HEK293 (cell line): ENCODE measurements around the gene ING5.

Source experiments
- CTCF ChIA-PET: fragments of 350-600 bp; formaldehyde crosslinking; extraction: SDS; loops from one replicate; lab custom pipeline; 2021; ENCODE audit warnings: antibody characterized with exemption; lab: Yijun Ruan, JAX
- POLR2A ChIA-PET: fragments of 300-600 bp; formaldehyde crosslinking; extraction: SDS; loops from one replicate; lab custom pipeline; 2020; ENCODE audit warnings: antibody characterized with exemption, inconsistent platforms; lab: Yijun Ruan, JAX
- H3K27ac ChIP-seq: fragments of 200-500 bp; sonication (Bioruptor generic); 2 replicates; pipeline ENCODE4 v1.5.1; 2014; ENCODE audit warnings: low read depth, low read length, control low read depth, inconsistent platforms; ENCODE audit errors: extremely low read depth
- H3K36me3 ChIP-seq, 2 experiments: fragments of 200-500 bp in 1 of 2; sonication (Bioruptor generic) in 1 of 2; 1 replicate in 1 of 2; 2 replicates in 1 of 2; pipeline ENCODE4 v1.5.1; 2014 to 2017; ENCODE audit warnings: inconsistent platforms in 2 of 2, low read length in 2 of 2; ENCODE audit not compliant: control insufficient read depth in 2 of 2, insufficient read depth in 1 of 2
- H3K4me1 ChIP-seq: fragments of 200-500 bp; sonication (Bioruptor generic); 2 replicates; pipeline ENCODE4 v1.5.1; 2014; ENCODE audit warnings: mild to moderate bottlenecking, low read length, inconsistent platforms; ENCODE audit not compliant: control insufficient read depth, insufficient read depth
- H3K4me3 ChIP-seq: 2 replicates; pipeline ENCODE4 v1.5.1; 2011; ENCODE audit warnings: low read depth, mild to moderate bottlenecking, control low read depth, low read length, moderate library complexity
- H3K9me3 ChIP-seq: fragments of 200-500 bp; sonication (Bioruptor generic); 2 replicates; pipeline ENCODE4 v1.5.1; 2014; ENCODE audit warnings: low read depth, low read length, inconsistent platforms; ENCODE audit not compliant: control insufficient read depth, insufficient read depth
- PRDM10 ChIP-seq: fragments of 450-650 bp; formaldehyde crosslinking; IDR thresholded peaks from 2 replicates; pipeline ENCODE4 v1.5.1; 2016; ENCODE audit warnings: missing biosample characterization, missing genetic modification characterization
- PRDM4 ChIP-seq: fragments of 450-650 bp; formaldehyde crosslinking; IDR thresholded peaks from 2 replicates; pipeline ENCODE4 v1.5.1; 2017; ENCODE audit warnings: missing biosample characterization, missing genetic modification characterization
- SP3 ChIP-seq: fragments of 450-650 bp; formaldehyde crosslinking; IDR thresholded peaks from 2 replicates; pipeline ENCODE4 v1.5.1; 2016; ENCODE audit warnings: missing biosample characterization, missing genetic modification characterization
- ZBTB7A ChIP-seq: fragments of 450-650 bp; formaldehyde crosslinking; IDR thresholded peaks from 2 replicates; pipeline ENCODE4 v1.5.1; 2016; ENCODE audit warnings: low read depth, missing biosample characterization, missing genetic modification characterization
- ZNF146 ChIP-seq: fragments of 450-650 bp; formaldehyde crosslinking; IDR thresholded peaks from 2 replicates; pipeline ENCODE4 v1.5.1; 2016; ENCODE audit warnings: missing biosample characterization, missing genetic modification characterization
- ZNF174 ChIP-seq: fragments of 450-650 bp; formaldehyde crosslinking; IDR thresholded peaks from 2 replicates; pipeline ENCODE4 v1.5.0; 2017; ENCODE audit warnings: missing biosample characterization, mild to moderate bottlenecking, missing genetic modification characterization
- ZNF302 ChIP-seq: fragments of 450-650 bp; formaldehyde crosslinking; IDR thresholded peaks from 2 replicates; pipeline ENCODE4 v1.5.1; 2016; ENCODE audit warnings: missing biosample characterization, missing genetic modification characterization, low read depth
- ZNF660 ChIP-seq: fragments of 450-650 bp; IDR thresholded peaks from 2 replicates; pipeline ENCODE4 v1.5.1; 2018; ENCODE audit warnings: missing biosample characterization, mild to moderate bottlenecking, missing genetic modification characterization
- ZNF664 ChIP-seq: fragments of 450-650 bp; formaldehyde crosslinking; IDR thresholded peaks from 2 replicates; pipeline ENCODE4 v1.5.1; 2016; ENCODE audit warnings: missing biosample characterization, missing genetic modification characterization
- ZSCAN18 ChIP-seq: fragments of 450-650 bp; formaldehyde crosslinking; IDR thresholded peaks from 2 replicates; pipeline ENCODE4 v1.5.1; 2016; ENCODE audit warnings: missing biosample characterization, missing genetic modification characterization
- TF ChIP-seq, protein P1 (sequence below): fragments of 450-650 bp; formaldehyde crosslinking; IDR thresholded peaks from 2 replicates; pipeline ENCODE4 v1.5.1; 2016; ENCODE audit warnings: missing biosample characterization, missing genetic modification characterization, low read depth
- TF ChIP-seq, protein P2 (sequence below): fragments of 450-650 bp; formaldehyde crosslinking; IDR thresholded peaks from 2 replicates; pipeline ENCODE4 v1.5.1; 2016; ENCODE audit warnings: missing biosample characterization, missing genetic modification characterization
- TF ChIP-seq, protein P3 (sequence below): IDR thresholded peaks from 2 replicates; pipeline ENCODE4 v1.6.1; 2011; ENCODE audit warnings: mild to moderate bottlenecking, low read depth, low read length, borderline replicate concordance

Gene ING5

DNA sequence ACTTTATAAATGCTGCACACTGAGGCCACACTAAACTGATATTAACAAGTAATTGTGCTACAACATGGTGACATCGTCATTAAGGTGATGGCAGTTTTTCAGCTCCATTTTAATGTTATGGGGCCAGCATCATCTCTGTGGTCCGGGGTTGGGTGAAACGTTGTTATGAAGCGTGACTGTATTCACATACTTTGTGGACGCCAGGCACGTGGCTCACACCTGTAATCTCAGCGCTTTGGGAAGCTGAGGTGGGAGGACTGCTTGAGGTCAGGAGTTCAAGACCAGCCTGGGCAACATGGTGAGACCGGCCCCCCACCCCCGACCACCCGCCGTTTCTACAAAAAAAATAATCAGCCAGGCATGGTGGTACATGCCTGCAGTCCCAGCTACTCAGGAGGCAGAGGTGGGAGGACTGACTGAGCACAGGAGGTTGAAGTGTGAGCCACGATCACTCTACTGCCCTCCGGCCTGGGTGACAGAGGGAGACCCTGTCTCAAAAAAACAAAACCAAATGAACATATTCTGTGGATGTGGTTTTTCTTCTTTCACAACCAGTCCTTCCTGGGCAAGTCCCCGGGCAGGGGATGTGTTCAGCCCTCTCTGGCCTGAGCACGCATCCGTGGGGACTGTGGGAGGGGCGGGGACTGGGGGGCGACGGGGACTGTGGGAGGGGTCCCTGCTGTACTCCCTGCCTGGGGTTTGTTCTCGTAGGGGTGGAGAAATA, 61.9 kb downstream of the ING5 start:
- CTCF ChIA-PET, result no interaction called here

DNA sequence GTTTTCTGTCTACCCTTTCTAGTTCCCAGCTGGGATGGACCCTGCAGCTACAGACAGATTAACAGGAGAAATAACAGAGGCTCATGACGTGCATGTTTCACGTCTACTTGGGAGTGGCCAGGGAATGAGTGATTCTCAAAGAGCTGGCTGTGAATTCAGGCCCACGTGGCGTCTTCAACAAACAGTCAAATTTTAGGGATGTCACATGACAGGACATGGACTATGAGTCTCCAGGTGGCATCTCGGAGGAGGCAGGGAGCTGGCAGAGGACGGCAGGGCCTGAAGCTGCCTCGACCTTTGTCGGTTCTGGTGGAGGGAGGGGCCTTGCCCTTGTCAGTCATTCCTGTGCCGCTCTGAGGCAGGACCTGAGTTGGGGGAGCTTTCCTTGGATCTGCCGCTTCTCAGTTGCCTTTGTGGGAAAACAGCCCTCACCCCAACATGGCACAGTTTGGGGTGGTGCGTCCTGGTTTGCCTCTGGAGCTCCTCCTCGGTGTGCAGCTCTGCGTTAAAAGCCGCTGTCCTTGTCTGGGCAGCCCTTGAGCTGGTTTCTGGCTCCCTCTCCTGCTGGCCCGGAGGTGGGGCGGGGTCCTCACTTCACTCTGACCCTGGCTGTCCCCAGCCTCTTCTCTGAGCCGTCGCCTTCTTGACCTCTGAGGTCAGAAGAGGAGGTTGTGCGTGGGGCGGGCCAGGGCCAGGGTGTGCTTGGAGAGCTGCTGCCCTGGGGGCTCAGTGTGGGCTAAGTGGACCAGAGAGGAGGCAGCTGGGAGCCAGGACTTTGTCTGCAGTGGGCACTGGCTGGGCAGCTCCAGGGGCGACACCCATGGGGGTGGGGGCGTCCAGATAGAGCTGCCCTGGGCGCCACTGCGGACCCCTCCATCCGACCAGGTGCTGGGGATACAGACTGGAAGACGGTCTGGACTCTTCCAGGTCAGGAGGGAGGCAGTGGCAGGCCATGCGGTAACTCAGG, 62.7 kb downstream of the ING5 start:
- Histone ChIP-seq H3K27ac (no peak overlapping the region), H3K9me3 (no peaks in the 10 kb centered on the region), H3K36me3 (peaks cover 0 to 14% of the 10 kb centered on the region in 2 experiments; a peak in 1 of 3 replicates), H3K4me1 (peaks cover 2% of the 10 kb centered on the region; the same call in 1 of the 2 replicates), H3K4me3 (no peak overlapping the region)
- POLR2A ChIA-PET, result interaction anchor here (0.6 kb wide), 1 partner anchor 23 kb away, joined by 3 read pairs; no protein-coding TSS in a partner anchor
- CTCF ChIA-PET, result interaction anchor here (0.6 kb wide), 1 partner anchor 76 kb away, joined by 3 read pairs; no protein-coding TSS in a partner anchor
- TF ChIP-seq ZNF174 (tag by site-specific recombination) (no peak), SP3 (tag by site-specific recombination) (no peak), ZNF302 (tag by site-specific recombination) (no peak), ZNF664 (no peak), ZSCAN18 (tag by site-specific recombination) (no peak), ZNF660 (no peak), ZNF146 (no peak), PRDM4 (tag by site-specific recombination) (no peak)

More for the DNA sequence above, 61.9 kb downstream of the ING5 start:
- POLR2A ChIA-PET, result interaction anchor here (0.6 kb wide), 1 partner anchor 24 kb away, joined by 3 read pairs; no protein-coding TSS in a partner anchor
- peaks cover 0 to 14% of the 10 kb centered on the region in 2 experiments; a peak in 1 of 3 replicates for H3K36me3 ChIP-seq
- peaks cover 2% of the 10 kb centered on the region; the same call in 1 of the 2 replicates for H3K4me1 ChIP-seq
- TF ChIP-seq, protein P1, sequence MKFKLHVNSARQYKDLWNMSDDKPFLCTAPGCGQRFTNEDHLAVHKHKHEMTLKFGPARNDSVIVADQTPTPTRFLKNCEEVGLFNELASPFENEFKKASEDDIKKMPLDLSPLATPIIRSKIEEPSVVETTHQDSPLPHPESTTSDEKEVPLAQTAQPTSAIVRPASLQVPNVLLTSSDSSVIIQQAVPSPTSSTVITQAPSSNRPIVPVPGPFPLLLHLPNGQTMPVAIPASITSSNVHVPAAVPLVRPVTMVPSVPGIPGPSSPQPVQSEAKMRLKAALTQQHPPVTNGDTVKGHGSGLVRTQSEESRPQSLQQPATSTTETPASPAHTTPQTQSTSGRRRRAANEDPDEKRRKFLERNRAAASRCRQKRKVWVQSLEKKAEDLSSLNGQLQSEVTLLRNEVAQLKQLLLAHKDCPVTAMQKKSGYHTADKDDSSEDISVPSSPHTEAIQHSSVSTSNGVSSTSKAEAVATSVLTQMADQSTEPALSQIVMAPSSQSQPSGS (tag by site-specific recombination), result peak; percentile 34; the same call in 1 of the 2 replicates
- TF ChIP-seq PRDM10, result no peak
- TF ChIP-seq, protein P2, sequence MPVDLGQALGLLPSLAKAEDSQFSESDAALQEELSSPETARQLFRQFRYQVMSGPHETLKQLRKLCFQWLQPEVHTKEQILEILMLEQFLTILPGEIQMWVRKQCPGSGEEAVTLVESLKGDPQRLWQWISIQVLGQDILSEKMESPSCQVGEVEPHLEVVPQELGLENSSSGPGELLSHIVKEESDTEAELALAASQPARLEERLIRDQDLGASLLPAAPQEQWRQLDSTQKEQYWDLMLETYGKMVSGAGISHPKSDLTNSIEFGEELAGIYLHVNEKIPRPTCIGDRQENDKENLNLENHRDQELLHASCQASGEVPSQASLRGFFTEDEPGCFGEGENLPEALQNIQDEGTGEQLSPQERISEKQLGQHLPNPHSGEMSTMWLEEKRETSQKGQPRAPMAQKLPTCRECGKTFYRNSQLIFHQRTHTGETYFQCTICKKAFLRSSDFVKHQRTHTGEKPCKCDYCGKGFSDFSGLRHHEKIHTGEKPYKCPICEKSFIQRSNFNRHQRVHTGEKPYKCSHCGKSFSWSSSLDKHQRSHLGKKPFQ (tag by site-specific recombination), result no peak
- TF ChIP-seq, protein P3, sequence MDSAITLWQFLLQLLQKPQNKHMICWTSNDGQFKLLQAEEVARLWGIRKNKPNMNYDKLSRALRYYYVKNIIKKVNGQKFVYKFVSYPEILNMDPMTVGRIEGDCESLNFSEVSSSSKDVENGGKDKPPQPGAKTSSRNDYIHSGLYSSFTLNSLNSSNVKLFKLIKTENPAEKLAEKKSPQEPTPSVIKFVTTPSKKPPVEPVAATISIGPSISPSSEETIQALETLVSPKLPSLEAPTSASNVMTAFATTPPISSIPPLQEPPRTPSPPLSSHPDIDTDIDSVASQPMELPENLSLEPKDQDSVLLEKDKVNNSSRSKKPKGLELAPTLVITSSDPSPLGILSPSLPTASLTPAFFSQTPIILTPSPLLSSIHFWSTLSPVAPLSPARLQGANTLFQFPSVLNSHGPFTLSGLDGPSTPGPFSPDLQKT, result no peak
- no peak for TF ChIP-seq ZBTB7A (tag by site-specific recombination)
- no peak overlapping the region for H3K4me3 ChIP-seq
- no peaks in the 10 kb centered on the region for H3K9me3 ChIP-seq
- no peak overlapping the region for H3K27ac ChIP-seq
